Sigmoid colon (tissue), 7 donors: ENCODE data around the gene PDGFRA. TPM values are rescaled to one million over a fixed set of nuclear protein-coding genes. Genes with fewer than 3 reads are reported as not detected.
A peak's percentile ranks its signal among the peaks of the same experiment; 100 is the strongest.

Experiments used
- DNase-seq: peaks from one replicate; pipeline ENCODE4 v3.0.0-alpha.2; 2019
- H3K27ac ChIP-seq, 4 donors: fragments of 200-600 bp; sonication (generic); one replicate each; pipeline ENCODE4 v1.5.1; 2016 to 2019; ENCODE audit warnings: mild to moderate bottlenecking in 1 of 4
- H3K27me3 ChIP-seq, 3 donors: fragments of 200-600 bp; sonication (generic); one replicate each; pipeline ENCODE4 v1.5.1; 2019; ENCODE audit warnings: mild to moderate bottlenecking in 1 of 3
- H3K36me3 ChIP-seq, 4 donors: fragments of 200-600 bp; sonication (generic); one replicate each; pipeline ENCODE4 v1.5.1; 2016 to 2019
- H3K4me1 ChIP-seq, 4 donors: fragments of 200-600 bp; sonication (generic); one replicate each; pipeline ENCODE4 v1.5.1; 2017 to 2019
- H3K4me3 ChIP-seq, 4 donors: fragments of 200-600 bp; sonication (generic); one replicate each; pipeline ENCODE4 v1.5.1; 2017 to 2019; ENCODE audit warnings: mild to moderate bottlenecking in 2 of 4, moderate library complexity in 1 of 4
- H3K9me3 ChIP-seq, 4 donors: fragments of 200-600 bp in 3 of 4; sonication (generic) in 3 of 4; one replicate each; pipeline versions ENCODE4 v1.5.1 to v1.6.1; 2013 to 2019
- EP300 ChIP-seq, 4 donors: sonication (generic); formaldehyde crosslinking; IDR thresholded peaks; one replicate each; pipeline ENCODE4 v1.6.1; 2017; ENCODE audit warnings: antibody characterized with exemption in 4 of 4
- POLR2A ChIP-seq, 2 donors: fragments of 450-650 bp; IDR thresholded peaks; one replicate each; pipeline ENCODE4 v1.6.1; 2016; ENCODE audit warnings: antibody characterized with exemption in 2 of 2, mild to moderate bottlenecking in 2 of 2, moderate library complexity in 2 of 2
- POLR2AphosphoS5 ChIP-seq, 4 donors: sonication (generic); formaldehyde crosslinking; IDR thresholded peaks; one replicate each; pipeline ENCODE4 v1.6.1; 2017; ENCODE audit warnings: antibody characterized with exemption in 4 of 4
- whole genome bisulfite sequencing, 2 donors: extraction: QIAGEN DNeasy Blood & Tissue Kit; methylation state at CpG; one replicate each; pipeline ENCODE4 v1.1.7; 2013; 5-methylcytosine and 5-hydroxymethylcytosine counted together
- intact Hi-C: fragments of 100-400 bp; cut with DNase I; formaldehyde crosslinking; loops from one replicate; pipeline ENCODE4 v1.15.1; 2023
- polyA plus RNA-seq, 3 donors: library from polyadenylated mRNA; stranded (reverse); fragments of 200-250 nt; gene quantifications; one replicate each; pipeline ENCODE4 v1.2.3, GENCODE V29; 2013
- total RNA-seq, 4 donors: library from RNA; depleted of rRNA; stranded (reverse); fragments of >200 nt; gene quantifications; one replicate each; pipeline ENCODE4 v1.1.0, GENCODE V29; 2016
- TF ChIP-seq, protein P1 (sequence below), 4 experiments: fragments of 450-650 bp in 3 of 4; fragments of 200-600 bp in 1 of 4; IDR thresholded peaks; one replicate each; pipeline ENCODE4 v1.5.1; 2016 to 2019; ENCODE audit warnings: antibody characterized with exemption in 4 of 4, mild to moderate bottlenecking in 3 of 4, moderate library complexity in 2 of 4
- donor health status: healthy with polysubstance abuse.
- donor health status: Bipolar disorder and iron deficiency.
- donor health status: healthy.

Gene PDGFRA
- total and polyA plus RNA-seq, 7 donors: 3.2 to 222 (median 170) TPM

- Histone ChIP-seq H3K9me3 (peaks cover 0 to 5% (median 0%) of the 10 kb centered on the region in 4 donors), H3K36me3 (no peaks in the 10 kb centered on the region), H3K4me1 (no peaks in the 10 kb centered on the region), H3K27ac (no peak overlapping the region), H3K4me3 (no peak overlapping the region), H3K27me3 (no peaks in the 10 kb centered on the region)
- DNase-seq: no peak
- TF ChIP-seq EP300 (IDR thresholded peaks at IDR 0.05): no peak
- TF ChIP-seq POLR2AphosphoS5 (IDR thresholded peaks at IDR 0.05): no peak
- TF ChIP-seq, protein P1, sequence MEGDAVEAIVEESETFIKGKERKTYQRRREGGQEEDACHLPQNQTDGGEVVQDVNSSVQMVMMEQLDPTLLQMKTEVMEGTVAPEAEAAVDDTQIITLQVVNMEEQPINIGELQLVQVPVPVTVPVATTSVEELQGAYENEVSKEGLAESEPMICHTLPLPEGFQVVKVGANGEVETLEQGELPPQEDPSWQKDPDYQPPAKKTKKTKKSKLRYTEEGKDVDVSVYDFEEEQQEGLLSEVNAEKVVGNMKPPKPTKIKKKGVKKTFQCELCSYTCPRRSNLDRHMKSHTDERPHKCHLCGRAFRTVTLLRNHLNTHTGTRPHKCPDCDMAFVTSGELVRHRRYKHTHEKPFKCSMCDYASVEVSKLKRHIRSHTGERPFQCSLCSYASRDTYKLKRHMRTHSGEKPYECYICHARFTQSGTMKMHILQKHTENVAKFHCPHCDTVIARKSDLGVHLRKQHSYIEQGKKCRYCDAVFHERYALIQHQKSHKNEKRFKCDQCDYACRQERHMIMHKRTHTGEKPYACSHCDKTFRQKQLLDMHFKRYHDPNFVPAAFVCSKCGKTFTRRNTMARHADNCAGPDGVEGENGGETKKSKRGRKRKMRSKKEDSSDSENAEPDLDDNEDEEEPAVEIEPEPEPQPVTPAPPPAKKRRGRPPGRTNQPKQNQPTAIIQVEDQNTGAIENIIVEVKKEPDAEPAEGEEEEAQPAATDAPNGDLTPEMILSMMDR (IDR thresholded peaks at IDR 0.05): no peak
- no peak for TF ChIP-seq POLR2A (IDR thresholded peaks at IDR 0.05)
- 69 to 74% methylated on average over 2 of the region's 2 CpGs for WGBS, 2 donors
- intact Hi-C loops: no loop called here
Observed at GRCh38 chr4:54308110-54308509, 79.0 kb downstream of the PDGFRA start.

DNA sequence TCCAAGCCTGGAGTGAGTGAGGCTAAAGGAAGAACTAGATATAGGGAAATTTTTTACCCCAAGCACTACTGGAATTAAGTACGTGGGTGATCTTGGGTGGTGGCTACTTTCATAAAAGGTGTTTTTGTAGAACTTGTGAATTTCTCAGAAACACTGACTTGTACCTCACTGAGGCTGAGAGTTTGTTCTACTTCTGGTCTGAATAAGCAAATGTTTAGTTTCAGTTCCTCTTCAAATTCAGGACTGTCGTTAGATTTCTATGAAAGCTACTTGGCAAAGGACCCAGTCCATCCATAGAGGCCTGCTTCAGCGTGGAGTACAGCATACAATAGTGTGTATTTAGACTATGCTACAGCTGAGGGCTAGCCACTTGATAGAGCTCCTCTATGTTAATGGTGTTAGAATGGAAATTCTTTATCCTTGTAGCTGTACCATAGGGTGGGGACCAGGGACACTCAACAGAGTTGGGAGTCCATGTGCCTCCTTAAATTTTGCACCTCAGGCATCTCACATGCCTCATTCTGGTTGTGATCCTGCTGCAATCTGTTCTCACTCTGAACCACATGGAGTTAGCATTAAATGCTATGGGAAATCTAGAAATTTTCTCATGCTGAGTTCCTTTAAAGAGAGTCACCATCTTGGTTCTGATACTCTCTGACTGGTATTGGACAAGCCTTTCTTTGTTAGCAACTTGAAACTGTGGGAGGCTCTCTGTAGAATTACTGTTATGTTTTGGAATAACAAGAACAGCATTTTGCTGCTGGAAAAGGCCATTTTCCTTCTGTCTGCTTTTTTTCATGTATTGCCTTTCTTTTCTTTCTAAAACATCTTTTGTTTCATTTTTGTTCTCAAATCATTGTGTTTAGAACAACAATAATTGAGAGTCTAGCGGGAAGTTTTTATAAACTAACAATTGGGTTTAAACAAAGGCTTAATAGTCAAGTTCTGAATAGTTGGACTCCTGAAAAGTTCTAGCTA lies 86.8 kb downstream of the PDGFRA start:
- no peak for TF ChIP-seq POLR2AphosphoS5 (IDR thresholded peaks at IDR 0.05)
- TF ChIP-seq POLR2A (IDR thresholded peaks at IDR 0.05): no peak
- TF ChIP-seq, protein P1 (IDR thresholded peaks at IDR 0.05): no peak
- no peak for TF ChIP-seq EP300 (IDR thresholded peaks at IDR 0.05)
- no peaks in the 10 kb centered on the region for H3K4me1 ChIP-seq
- no peaks in the 10 kb centered on the region for H3K9me3 ChIP-seq
- no peaks in the 10 kb centered on the region for H3K36me3 ChIP-seq
- no peak for DNase-seq
- no peak overlapping the region for H3K27ac ChIP-seq
- no peak overlapping the region for H3K4me3 ChIP-seq
- intact Hi-C loops: no loop called here
- WGBS, 2 donors: 47 to 55% methylated on average over 4 of the region's 4 CpGs
- no peaks in the 10 kb centered on the region for H3K27me3 ChIP-seq

DNA sequence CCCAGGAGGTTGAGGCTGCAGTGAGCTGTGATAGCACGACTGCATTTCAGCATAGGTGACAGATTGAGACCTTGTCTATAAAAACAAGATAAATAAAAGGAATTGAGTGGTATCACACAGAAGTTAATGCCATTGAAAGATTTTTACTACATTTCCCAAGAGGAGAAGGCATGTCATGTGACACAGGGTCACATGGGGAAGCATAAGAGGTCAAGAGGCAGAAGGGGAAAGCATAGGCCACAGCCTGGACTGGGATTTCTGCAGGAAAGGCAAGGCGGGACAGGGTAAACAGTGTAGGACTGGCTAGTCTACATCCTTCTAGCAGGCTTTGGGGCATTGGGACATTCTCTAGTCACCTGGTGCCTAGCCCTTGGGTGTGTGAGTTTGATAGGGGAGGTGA lies 88.6 kb downstream of the PDGFRA start:
- TF ChIP-seq POLR2AphosphoS5 (IDR thresholded peaks at IDR 0.05) (no peak), POLR2A (IDR thresholded peaks at IDR 0.05) (no peak), EP300 (IDR thresholded peaks at IDR 0.05) (no peak)
- TF ChIP-seq, protein P1 (IDR thresholded peaks at IDR 0.05): no peak
- no peak for DNase-seq
- no peak overlapping the region for H3K27ac ChIP-seq
- H3K36me3 ChIP-seq: no peaks in the 10 kb centered on the region
- H3K4me1 ChIP-seq: no peaks in the 10 kb centered on the region
- H3K9me3 ChIP-seq: no peaks in the 10 kb centered on the region
- intact Hi-C loops: no loop called here
- no peaks in the 10 kb centered on the region for H3K27me3 ChIP-seq
- 71 to 88% methylated on average over 2 of the region's 2 CpGs for WGBS, 2 donors
- H3K4me3 ChIP-seq: no peak overlapping the region

GRCh38 chr4:54318904-54319303 lies 89.8 kb downstream of the PDGFRA start:
- no peak overlapping the region for H3K27ac ChIP-seq
- no peaks in the 10 kb centered on the region for H3K4me1 ChIP-seq
- no peaks in the 10 kb centered on the region for H3K9me3 ChIP-seq
- WGBS, 2 donors: 27 to 29% methylated on average over 5 of the region's 5 CpGs
- TF ChIP-seq, protein P1 (IDR thresholded peaks at IDR 0.05): peak in 3 of 4 experiments; percentile 26 to 38 (median 26)
- TF ChIP-seq POLR2A (IDR thresholded peaks at IDR 0.05): no peak
- TF ChIP-seq POLR2AphosphoS5 (IDR thresholded peaks at IDR 0.05): no peak
- TF ChIP-seq EP300 (IDR thresholded peaks at IDR 0.05): no peak
- DNase-seq: no peak
- intact Hi-C loops: no loop called here
- no peaks in the 10 kb centered on the region for H3K36me3 ChIP-seq
- H3K4me3 ChIP-seq: no peak overlapping the region
- no peaks in the 10 kb centered on the region for H3K27me3 ChIP-seq
